Measurements from ENCODE around the gene PODXL2.

DNA sequence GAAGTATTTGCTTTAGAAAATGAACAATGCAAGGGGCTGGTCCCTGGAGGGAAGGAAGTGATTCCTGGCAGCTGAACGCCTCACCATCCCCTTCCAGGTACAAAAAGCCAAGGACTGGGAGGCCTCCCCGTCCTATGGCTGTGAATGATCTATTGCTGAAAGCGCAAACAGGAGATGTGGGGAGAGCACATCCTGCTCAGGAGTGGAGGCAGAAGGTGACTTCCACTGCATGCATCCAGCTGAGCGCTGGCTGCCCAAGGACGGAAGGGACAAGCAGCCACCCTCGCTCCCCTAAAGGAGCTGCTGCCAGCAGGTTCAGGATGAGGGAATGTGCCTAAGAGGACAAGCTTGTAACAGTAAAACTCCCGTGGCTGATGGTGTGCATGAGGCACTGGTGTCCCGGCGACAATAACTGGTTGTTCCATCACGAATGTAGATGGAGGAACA is 85.2 kb downstream of the PODXL2 start:
- TF ChIP-seq, protein P1, sequence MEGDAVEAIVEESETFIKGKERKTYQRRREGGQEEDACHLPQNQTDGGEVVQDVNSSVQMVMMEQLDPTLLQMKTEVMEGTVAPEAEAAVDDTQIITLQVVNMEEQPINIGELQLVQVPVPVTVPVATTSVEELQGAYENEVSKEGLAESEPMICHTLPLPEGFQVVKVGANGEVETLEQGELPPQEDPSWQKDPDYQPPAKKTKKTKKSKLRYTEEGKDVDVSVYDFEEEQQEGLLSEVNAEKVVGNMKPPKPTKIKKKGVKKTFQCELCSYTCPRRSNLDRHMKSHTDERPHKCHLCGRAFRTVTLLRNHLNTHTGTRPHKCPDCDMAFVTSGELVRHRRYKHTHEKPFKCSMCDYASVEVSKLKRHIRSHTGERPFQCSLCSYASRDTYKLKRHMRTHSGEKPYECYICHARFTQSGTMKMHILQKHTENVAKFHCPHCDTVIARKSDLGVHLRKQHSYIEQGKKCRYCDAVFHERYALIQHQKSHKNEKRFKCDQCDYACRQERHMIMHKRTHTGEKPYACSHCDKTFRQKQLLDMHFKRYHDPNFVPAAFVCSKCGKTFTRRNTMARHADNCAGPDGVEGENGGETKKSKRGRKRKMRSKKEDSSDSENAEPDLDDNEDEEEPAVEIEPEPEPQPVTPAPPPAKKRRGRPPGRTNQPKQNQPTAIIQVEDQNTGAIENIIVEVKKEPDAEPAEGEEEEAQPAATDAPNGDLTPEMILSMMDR (IDR thresholded peaks at IDR 0.05), result no peak
- TF ChIP-seq, protein P2, sequence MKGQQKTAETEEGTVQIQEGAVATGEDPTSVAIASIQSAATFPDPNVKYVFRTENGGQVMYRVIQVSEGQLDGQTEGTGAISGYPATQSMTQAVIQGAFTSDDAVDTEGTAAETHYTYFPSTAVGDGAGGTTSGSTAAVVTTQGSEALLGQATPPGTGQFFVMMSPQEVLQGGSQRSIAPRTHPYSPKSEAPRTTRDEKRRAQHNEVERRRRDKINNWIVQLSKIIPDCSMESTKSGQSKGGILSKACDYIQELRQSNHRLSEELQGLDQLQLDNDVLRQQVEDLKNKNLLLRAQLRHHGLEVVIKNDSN (CRISPR knock-in tag; IDR thresholded peaks at IDR 0.05), result no peak
- TF ChIP-seq, protein P3, sequence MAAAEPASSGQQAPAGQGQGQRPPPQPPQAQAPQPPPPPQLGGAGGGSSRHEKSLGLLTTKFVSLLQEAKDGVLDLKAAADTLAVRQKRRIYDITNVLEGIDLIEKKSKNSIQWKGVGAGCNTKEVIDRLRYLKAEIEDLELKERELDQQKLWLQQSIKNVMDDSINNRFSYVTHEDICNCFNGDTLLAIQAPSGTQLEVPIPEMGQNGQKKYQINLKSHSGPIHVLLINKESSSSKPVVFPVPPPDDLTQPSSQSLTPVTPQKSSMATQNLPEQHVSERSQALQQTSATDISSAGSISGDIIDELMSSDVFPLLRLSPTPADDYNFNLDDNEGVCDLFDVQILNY (CRISPR knock-in tag; IDR thresholded peaks at IDR 0.05), result no peak
- TF ChIP-seq ETV6 (CRISPR knock-in tag; IDR thresholded peaks at IDR 0.05), result no peak
- TF ChIP-seq NR3C1 (CRISPR knock-in tag; conservative IDR thresholded peaks at IDR 0.05; ENCODE audit: low read depth), result no peak
- TF ChIP-seq, protein P4, sequence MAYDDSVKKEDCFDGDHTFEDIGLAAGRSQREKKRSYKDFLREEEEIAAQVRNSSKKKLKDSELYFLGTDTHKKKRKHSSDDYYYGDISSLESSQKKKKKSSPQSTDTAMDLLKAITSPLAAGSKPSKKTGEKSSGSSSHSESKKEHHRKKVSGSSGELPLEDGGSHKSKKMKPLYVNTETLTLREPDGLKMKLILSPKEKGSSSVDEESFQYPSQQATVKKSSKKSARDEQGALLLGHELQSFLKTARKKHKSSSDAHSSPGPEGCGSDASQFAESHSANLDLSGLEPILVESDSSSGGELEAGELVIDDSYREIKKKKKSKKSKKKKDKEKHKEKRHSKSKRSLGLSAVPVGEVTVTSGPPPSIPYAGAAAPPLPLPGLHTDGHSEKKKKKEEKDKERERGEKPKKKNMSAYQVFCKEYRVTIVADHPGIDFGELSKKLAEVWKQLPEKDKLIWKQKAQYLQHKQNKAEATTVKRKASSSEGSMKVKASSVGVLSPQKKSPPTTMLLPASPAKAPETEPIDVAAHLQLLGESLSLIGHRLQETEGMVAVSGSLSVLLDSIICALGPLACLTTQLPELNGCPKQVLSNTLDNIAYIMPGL (CRISPR knock-in tag; IDR thresholded peaks at IDR 0.05), result no peak
- TF ChIP-seq ZNF121 (CRISPR knock-in tag; IDR thresholded peaks at IDR 0.05), result no peak
- TF ChIP-seq, protein P5, sequence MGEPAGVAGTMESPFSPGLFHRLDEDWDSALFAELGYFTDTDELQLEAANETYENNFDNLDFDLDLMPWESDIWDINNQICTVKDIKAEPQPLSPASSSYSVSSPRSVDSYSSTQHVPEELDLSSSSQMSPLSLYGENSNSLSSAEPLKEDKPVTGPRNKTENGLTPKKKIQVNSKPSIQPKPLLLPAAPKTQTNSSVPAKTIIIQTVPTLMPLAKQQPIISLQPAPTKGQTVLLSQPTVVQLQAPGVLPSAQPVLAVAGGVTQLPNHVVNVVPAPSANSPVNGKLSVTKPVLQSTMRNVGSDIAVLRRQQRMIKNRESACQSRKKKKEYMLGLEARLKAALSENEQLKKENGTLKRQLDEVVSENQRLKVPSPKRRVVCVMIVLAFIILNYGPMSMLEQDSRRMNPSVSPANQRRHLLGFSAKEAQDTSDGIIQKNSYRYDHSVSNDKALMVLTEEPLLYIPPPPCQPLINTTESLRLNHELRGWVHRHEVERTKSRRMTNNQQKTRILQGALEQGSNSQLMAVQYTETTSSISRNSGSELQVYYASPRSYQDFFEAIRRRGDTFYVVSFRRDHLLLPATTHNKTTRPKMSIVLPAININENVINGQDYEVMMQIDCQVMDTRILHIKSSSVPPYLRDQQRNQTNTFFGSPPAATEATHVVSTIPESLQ (CRISPR knock-in tag; IDR thresholded peaks at IDR 0.05), result no peak
